ENCODE results near the gene GAL3ST2. TPM values are rescaled to one million over a fixed set of nuclear protein-coding genes. Genes with fewer than 3 reads are reported as not detected.
A peak's percentile ranks its signal among the peaks of the same experiment; 100 is the strongest.
"Not testable (repeated sequence)": the region's sequence is repeated elsewhere in the genome, so short reads cannot be mapped to it uniquely, and the experiment has no call there.

Gene GAL3ST2
- total RNA-seq, 1 donor = 0.43 TPM

- DNase-seq (ENCODE audit: low read depth) = no peak
- H3K4me3 ChIP-seq (ENCODE audit: low read depth, low read length) = no peak overlapping the region
- TF ChIP-seq CTCF (IDR thresholded peaks at IDR 0.05; ENCODE audit: insufficient read depth, low read depth, low read length) = no peak
Observed at GRCh38 chr2:241827394-241827793, 50.8 kb downstream of the GAL3ST2 start.

GRCh38 chr2:241833101-241833663 is 56.6 kb downstream of the GAL3ST2 start:
- peak; percentile 74 for DNase-seq (ENCODE audit: low read depth)
- no peak for TF ChIP-seq CTCF (IDR thresholded peaks at IDR 0.05; ENCODE audit: insufficient read depth, low read depth, low read length)
- H3K4me3 ChIP-seq (ENCODE audit: low read depth, low read length) = no peak overlapping the region

GRCh38 chr2:241833756-241834526 is 57.3 kb downstream of the GAL3ST2 start:
- not testable (repeated sequence) for H3K4me3 ChIP-seq (ENCODE audit: low read depth, low read length)

GRCh38 chr2:241834527-241835210 is 58.0 kb downstream of the GAL3ST2 start:
- TF ChIP-seq CTCF (IDR thresholded peaks at IDR 0.05; ENCODE audit: insufficient read depth, low read depth, low read length) = no peak
- H3K4me3 ChIP-seq (ENCODE audit: low read depth, low read length) = no peak overlapping the region
- no peak for DNase-seq (ENCODE audit: low read depth)

More at GRCh38 chr2:241833756-241834526, 57.3 kb downstream of the GAL3ST2 start:
- DNase-seq (ENCODE audit: low read depth) = not testable (repeated sequence)

GRCh38 chr2:241835611-241836010 is 59.0 kb downstream of the GAL3ST2 start:
- H3K4me3 ChIP-seq (ENCODE audit: low read depth, low read length) = no peak overlapping the region
- no peak for TF ChIP-seq CTCF (IDR thresholded peaks at IDR 0.05; ENCODE audit: insufficient read depth, low read depth, low read length)
- DNase-seq (ENCODE audit: low read depth) = no peak

GRCh38 chr2:241836292-241836691 is 59.7 kb downstream of the GAL3ST2 start:
- H3K4me3 ChIP-seq (ENCODE audit: low read depth, low read length) = no peak overlapping the region
- no peak for TF ChIP-seq CTCF (IDR thresholded peaks at IDR 0.05; ENCODE audit: insufficient read depth, low read depth, low read length)
- no peak for DNase-seq (ENCODE audit: low read depth)

Measured in fibroblast of villous mesenchyme (primary cell).